ENCODE results near the gene TNIK. TPM values are rescaled to one million over a fixed set of nuclear protein-coding genes. Genes with fewer than 3 reads are reported as not detected.

TNIK gene
- total and polyA plus RNA-seq, 2 experiments from 2014 or later = 14.6 to 34.3 TPM

GRCh38 chr3:171465763-171466162 is 5.6 kb upstream of the TNIK start (continued):
- TF ChIP-seq, protein P1, sequence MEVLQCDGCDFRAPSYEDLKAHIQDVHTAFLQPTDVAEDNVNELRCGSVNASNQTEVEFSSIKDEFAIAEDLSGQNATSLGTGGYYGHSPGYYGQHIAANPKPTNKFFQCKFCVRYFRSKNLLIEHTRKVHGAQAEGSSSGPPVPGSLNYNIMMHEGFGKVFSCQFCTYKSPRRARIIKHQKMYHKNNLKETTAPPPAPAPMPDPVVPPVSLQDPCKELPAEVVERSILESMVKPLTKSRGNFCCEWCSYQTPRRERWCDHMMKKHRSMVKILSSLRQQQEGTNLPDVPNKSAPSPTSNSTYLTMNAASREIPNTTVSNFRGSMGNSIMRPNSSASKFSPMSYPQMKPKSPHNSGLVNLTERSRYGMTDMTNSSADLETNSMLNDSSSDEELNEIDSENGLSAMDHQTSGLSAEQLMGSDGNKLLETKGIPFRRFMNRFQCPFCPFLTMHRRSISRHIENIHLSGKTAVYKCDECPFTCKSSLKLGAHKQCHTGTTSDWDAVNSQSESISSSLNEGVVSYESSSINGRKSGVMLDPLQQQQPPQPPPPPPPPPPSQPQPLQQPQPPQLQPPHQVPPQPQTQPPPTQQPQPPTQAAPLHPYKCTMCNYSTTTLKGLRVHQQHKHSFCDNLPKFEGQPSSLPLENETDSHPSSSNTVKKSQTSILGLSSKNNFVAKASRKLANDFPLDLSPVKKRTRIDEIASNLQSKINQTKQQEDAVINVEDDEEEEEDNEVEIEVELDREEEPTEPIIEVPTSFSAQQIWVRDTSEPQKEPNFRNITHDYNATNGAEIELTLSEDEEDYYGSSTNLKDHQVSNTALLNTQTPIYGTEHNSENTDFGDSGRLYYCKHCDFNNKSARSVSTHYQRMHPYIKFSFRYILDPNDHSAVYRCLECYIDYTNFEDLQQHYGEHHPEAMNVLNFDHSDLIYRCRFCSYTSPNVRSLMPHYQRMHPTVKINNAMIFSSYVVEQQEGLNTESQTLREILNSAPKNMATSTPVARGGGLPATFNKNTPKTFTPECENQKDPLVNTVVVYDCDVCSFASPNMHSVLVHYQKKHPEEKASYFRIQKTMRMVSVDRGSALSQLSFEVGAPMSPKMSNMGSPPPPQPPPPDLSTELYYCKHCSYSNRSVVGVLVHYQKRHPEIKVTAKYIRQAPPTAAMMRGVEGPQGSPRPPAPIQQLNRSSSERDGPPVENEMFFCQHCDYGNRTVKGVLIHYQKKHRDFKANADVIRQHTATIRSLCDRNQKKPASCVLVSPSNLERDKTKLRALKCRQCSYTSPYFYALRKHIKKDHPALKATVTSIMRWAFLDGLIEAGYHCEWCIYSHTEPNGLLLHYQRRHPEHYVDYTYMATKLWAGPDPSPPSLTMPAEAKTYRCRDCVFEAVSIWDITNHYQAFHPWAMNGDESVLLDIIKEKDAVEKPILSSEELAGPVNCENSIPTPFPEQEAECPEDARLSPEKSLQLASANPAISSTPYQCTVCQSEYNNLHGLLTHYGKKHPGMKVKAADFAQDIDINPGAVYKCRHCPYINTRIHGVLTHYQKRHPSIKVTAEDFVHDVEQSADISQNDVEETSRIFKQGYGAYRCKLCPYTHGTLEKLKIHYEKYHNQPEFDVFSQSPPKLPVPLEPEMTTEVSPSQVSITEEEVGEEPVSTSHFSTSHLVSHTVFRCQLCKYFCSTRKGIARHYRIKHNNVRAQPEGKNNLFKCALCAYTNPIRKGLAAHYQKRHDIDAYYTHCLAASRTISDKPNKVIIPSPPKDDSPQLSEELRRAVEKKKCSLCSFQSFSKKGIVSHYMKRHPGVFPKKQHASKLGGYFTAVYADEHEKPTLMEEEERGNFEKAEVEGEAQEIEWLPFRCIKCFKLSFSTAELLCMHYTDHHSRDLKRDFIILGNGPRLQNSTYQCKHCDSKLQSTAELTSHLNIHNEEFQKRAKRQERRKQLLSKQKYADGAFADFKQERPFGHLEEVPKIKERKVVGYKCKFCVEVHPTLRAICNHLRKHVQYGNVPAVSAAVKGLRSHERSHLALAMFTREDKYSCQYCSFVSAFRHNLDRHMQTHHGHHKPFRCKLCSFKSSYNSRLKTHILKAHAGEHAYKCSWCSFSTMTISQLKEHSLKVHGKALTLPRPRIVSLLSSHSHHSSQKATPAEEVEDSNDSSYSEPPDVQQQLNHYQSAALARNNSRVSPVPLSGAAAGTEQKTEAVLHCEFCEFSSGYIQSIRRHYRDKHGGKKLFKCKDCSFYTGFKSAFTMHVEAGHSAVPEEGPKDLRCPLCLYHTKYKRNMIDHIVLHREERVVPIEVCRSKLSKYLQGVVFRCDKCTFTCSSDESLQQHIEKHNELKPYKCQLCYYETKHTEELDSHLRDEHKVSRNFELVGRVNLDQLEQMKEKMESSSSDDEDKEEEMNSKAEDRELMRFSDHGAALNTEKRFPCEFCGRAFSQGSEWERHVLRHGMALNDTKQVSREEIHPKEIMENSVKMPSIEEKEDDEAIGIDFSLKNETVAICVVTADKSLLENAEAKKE (CRISPR knock-in tag; IDR thresholded peaks at IDR 0.05) = no peak
- no peak for TF ChIP-seq ZNF114 (CRISPR knock-in tag; IDR thresholded peaks at IDR 0.05)
- no peak for TF ChIP-seq STAT1 (IDR thresholded peaks at IDR 0.05; ENCODE audit: unreplicated experiment)
- TF ChIP-seq EZH2phosphoT487 (IDR thresholded peaks at IDR 0.05; ENCODE audit: unreplicated experiment) = no peak

DNA sequence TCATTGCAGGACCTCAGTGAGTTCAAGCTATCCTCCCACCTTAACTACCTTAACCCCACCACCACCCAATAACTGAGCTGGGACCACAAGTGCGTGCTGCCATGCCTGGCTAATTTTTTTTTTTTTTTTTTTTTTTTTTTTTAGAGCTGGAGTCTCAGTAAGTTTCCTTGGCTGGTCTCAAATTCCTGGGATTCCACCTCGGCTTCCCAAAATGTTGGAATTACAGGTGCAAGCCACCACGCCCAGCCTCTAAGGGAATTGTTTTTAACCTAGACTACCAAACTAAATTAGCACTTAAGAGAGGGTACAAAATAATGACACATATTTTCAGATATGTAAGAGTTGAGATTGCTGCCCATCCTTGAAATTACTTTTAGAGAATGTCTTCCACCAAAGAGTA is 4.3 kb upstream of the TNIK start:
- no peak overlapping the region for H3K4me3 Mint-ChIP-seq
- TF ChIP-seq NANOG (IDR thresholded peaks at IDR 0.05; ENCODE audit: borderline replicate concordance) (no peak), EZH2phosphoT487 (IDR thresholded peaks at IDR 0.05; ENCODE audit: unreplicated experiment) (no peak), ETS1 (IDR thresholded peaks at IDR 0.05) (no peak), CREB1 (CRISPR knock-in tag; IDR thresholded peaks at IDR 0.05; ENCODE audit: low read depth) (no peak), STAT1 (IDR thresholded peaks at IDR 0.05; ENCODE audit: unreplicated experiment) (no peak), JUNB (IDR thresholded peaks at IDR 0.05; ENCODE audit: unreplicated experiment) (no peak), CTCF (conservative IDR thresholded peaks at IDR 0.05; ENCODE audit: low read depth in 2 of 2) (no peak), POLR2AphosphoS5 (IDR thresholded peaks at IDR 0.05; ENCODE audit: low read depth) (no peak)

More for the DNA sequence above, 4.3 kb upstream of the TNIK start:
- Mint-ChIP-seq H3K9me3 (no peaks in the 10 kb centered on the region; the same call in 2 of the 3 replicates), H3K27ac (no peak overlapping the region), H3K4me1 (peaks cover 23% of the 10 kb centered on the region), H3K27me3 (ENCODE audit: insufficient read depth, low read depth, poor library complexity) (peaks cover 17% of the 10 kb centered on the region), H3K36me3 (ENCODE audit: low read depth) (0 out of 3 replicates have a peak, but pooled peaks cover 3% of the 10 kb centered on the region)
- DNase-seq (ENCODE audit: low spot score) = peak; percentile 57
- H3K4me3 ChIP-seq = no peak overlapping the region
- no peak for ATAC-seq
- no peak overlapping the region for H3K4me2 ChIP-seq
- no peaks in the 10 kb centered on the region for H3F3A ChIP-seq (replicated peaks; ENCODE audit: low read depth)
- H3K27ac ChIP-seq (ENCODE audit: low read depth) = no peak overlapping the region
- peaks cover 10% of the 10 kb centered on the region for H3K27me3 ChIP-seq (ENCODE audit: insufficient read depth)
- no peaks in the 10 kb centered on the region for H3K79me2 ChIP-seq (replicated peaks; ENCODE audit: insufficient read depth)
- no peaks in the 10 kb centered on the region for H4K20me1 ChIP-seq (replicated peaks; ENCODE audit: insufficient read depth)
- H3K36me3 ChIP-seq (ENCODE audit: insufficient read depth) = no peaks in the 10 kb centered on the region
- H3K9me2 ChIP-seq (ENCODE audit: insufficient read depth) = peaks cover 3% of the 10 kb centered on the region; the same call in 1 of the 2 replicates
- H3K4me1 ChIP-seq (ENCODE audit: insufficient read depth) = peaks cover 16% of the 10 kb centered on the region
- H2AFZ ChIP-seq = no peak overlapping the region
